ENCODE measurements around the gene CDH22.

DNA sequence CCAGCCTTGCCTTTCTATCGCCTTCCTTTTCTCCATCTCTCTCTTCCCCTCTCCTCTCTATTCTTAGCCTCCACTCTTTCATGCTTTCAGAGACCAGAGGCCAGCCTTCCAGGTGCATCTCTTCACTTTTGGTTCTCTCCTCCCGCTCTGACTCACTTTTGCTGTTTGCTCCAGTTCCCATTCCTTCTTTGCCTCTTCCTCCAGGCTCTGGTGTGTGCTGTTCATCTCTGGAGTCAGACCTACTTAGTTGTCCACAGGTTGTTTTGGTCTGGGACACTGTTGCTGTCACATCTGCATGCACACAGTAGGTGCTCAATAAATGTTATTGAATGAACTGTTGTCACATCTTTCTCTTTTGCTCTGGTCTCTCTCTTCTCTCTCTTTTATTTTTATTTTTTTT lies 1.6 kb upstream of the CDH22 start:
- TF ChIP-seq, protein P1, sequence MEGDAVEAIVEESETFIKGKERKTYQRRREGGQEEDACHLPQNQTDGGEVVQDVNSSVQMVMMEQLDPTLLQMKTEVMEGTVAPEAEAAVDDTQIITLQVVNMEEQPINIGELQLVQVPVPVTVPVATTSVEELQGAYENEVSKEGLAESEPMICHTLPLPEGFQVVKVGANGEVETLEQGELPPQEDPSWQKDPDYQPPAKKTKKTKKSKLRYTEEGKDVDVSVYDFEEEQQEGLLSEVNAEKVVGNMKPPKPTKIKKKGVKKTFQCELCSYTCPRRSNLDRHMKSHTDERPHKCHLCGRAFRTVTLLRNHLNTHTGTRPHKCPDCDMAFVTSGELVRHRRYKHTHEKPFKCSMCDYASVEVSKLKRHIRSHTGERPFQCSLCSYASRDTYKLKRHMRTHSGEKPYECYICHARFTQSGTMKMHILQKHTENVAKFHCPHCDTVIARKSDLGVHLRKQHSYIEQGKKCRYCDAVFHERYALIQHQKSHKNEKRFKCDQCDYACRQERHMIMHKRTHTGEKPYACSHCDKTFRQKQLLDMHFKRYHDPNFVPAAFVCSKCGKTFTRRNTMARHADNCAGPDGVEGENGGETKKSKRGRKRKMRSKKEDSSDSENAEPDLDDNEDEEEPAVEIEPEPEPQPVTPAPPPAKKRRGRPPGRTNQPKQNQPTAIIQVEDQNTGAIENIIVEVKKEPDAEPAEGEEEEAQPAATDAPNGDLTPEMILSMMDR (IDR thresholded peaks at IDR 0.05), result no peak
- no peak for TF ChIP-seq POLR2A (IDR thresholded peaks at IDR 0.05)
